A549 treated with dexamethasone at 1 μM for 4 hours (cell line): ENCODE measurements around the gene OR5D18. TPM values are rescaled to one million over a fixed set of nuclear protein-coding genes. Genes with fewer than 3 reads are reported as not detected.

ENCODE experiments used
- total RNA-seq: library from RNA; stranded (reverse); fragments of 200-300 nt; extraction: Qiagen RNA extraction; gene quantifications from 5 replicates; pipeline ENCODE4 v1.2.3, GENCODE V29; 2022

Gene OR5D18
- total RNA-seq, result not detected in 5 replicates

GRCh38 chr11:55819330-55819729 lies at the start of gene OR5D18:
Gene OR5D18 (plus strand): TSS chr11:55819630. CDS start chr11:55819630, 0 bp downstream.

GRCh38 chr11:55773138-55773537 lies 46.3 kb upstream of the OR5D18 start, which contains the start of gene OR5D13:
Gene OR5D13 (plus strand): TSS chr11:55773438. CDS start chr11:55773438, 0 bp downstream.

GRCh38 chr11:55795256-55795655 lies 24.2 kb upstream of the OR5D18 start, which contains the start of gene OR5D14:
Gene OR5D14 (plus strand): TSS chr11:55795556. CDS start chr11:55795556, 0 bp downstream.

GRCh38 chr11:55811067-55811466 lies 8.4 kb upstream of the OR5D18 start, which contains the start of gene OR5L1:
Gene OR5L1 (plus strand): TSS chr11:55811367. CDS start chr11:55811467, 100 bp downstream.

GRCh38 chr11:55826919-55827318 lies 7.5 kb downstream of the OR5D18 start, which contains the start of gene OR5L2:
Gene OR5L2 (plus strand): TSS chr11:55827219. CDS start chr11:55827219, 0 bp downstream.

GRCh38 chr11:55838452-55838851 lies 19.0 kb downstream of the OR5D18 start, which contains the start of gene OR5D16:
Gene OR5D16 (plus strand): TSS chr11:55838752. CDS start chr11:55838752, 0 bp downstream.

Other genes starting within 250 kb of the OR5D18 start
- gene OR4C16, start 247.5 kb upstream of the OR5D18 start, total RNA-seq, result not detected in 5 replicates
- not detected in 5 replicates for gene OR4C11, start 212.0 kb upstream of the OR5D18 start, total RNA-seq
- gene OR4P4, start 184.5 kb upstream of the OR5D18 start, total RNA-seq, result not detected in 5 replicates
- not detected in 5 replicates for gene OR4S2, start 171.3 kb upstream of the OR5D18 start, total RNA-seq
- gene OR4C6, start 157.4 kb upstream of the OR5D18 start, total RNA-seq, result not detected in 5 replicates
- gene OR5D13, start 46.2 kb upstream of the OR5D18 start, total RNA-seq, result not detected in 5 replicates
- gene OR5D14, start 24.1 kb upstream of the OR5D18 start, total RNA-seq, result not detected in 5 replicates
- gene OR5L1, start 8.3 kb upstream of the OR5D18 start, total RNA-seq, result not detected in 5 replicates
- gene OR5L2, start 7.6 kb downstream of the OR5D18 start, total RNA-seq, result not detected in 5 replicates
- gene OR5D16, start 19.1 kb downstream of the OR5D18 start, total RNA-seq, result not detected in 5 replicates
- gene TRIM51, start 63.7 kb downstream of the OR5D18 start, total RNA-seq, result not detected in 5 replicates
- not detected in 5 replicates for gene OR5W2, start 95.0 kb downstream of the OR5D18 start, total RNA-seq
- gene OR5I1, start 116.8 kb downstream of the OR5D18 start, total RNA-seq, result not detected in 5 replicates
- gene OR10AG1, start 150.3 kb downstream of the OR5D18 start, total RNA-seq, result not detected in 5 replicates
- not detected in 5 replicates for gene OR5F1, start 175.0 kb downstream of the OR5D18 start, total RNA-seq
- gene OR5AS1, start 208.0 kb downstream of the OR5D18 start, total RNA-seq, result not detected in 5 replicates